GM19395 (cell line): ENCODE data around the gene EME1.
"Not testable (repeated sequence)": the region's sequence is repeated elsewhere in the genome, so short reads cannot be mapped to it uniquely, and the experiment has no call there.

Experiments used
- ATAC-seq: cut with Tn5 transposase; IDR thresholded peaks from one replicate; pipeline ENCODE4 v1.9.1; 2021; ENCODE audit warnings: mild to moderate bottlenecking, moderate library complexity; ENCODE audit not compliant: unreplicated experiment

EME1 gene

GRCh38 chr17:50425682-50426471 is 52.8 kb downstream of the EME1 start, which contains the start of gene ACSF2:
Gene ACSF2 (plus strand): TSS chr17:50426218. CDS start chr17:50426262, 44 bp downstream.
- ATAC-seq, result peak; percentile 56

- ATAC-seq, result peak; percentile 26
These were observed 53.4 kb downstream of the EME1 start for GRCh38 chr17:50426472-50426782.

- ATAC-seq, result peak; percentile 31
These were observed 54.1 kb downstream of the EME1 start for GRCh38 chr17:50426814-50427787.

- not testable (repeated sequence) for ATAC-seq
These were observed 55.1 kb downstream of the EME1 start for GRCh38 chr17:50428126-50428525.

- no peak for ATAC-seq
These were observed 55.9 kb downstream of the EME1 start for GRCh38 chr17:50428831-50429424.

- ATAC-seq, result no peak
These were observed 56.8 kb downstream of the EME1 start for GRCh38 chr17:50429793-50430192.
